Stimulated activated CD8-positive, alpha-beta memory T cell treated with anti-CD3 and anti-CD28 coated beads, Interleukin-4, amount 100 ng/mL, for 24 hours (primary cell): Measurements from ENCODE around the gene CLEC2D.
"Not testable (repeated sequence)": the region's sequence is repeated elsewhere in the genome, so short reads cannot be mapped to it uniquely, and the experiment has no call there.

ENCODE experiments used
- DNase-seq: peaks from one replicate; pipeline ENCODE4 v3.0.0-alpha.2; 2020; ENCODE audit warnings: low read depth

CLEC2D gene

GRCh38 chr12:9669534-9669933 is at the start of gene CLEC2D:
Gene CLEC2D (plus strand): TSS chr12:9669713. CDS start chr12:9669735, 22 bp downstream.
- DNase-seq, result no peak

GRCh38 chr12:9625019-9625418 is 44.5 kb upstream of the CLEC2D start:
- DNase-seq, result no peak

GRCh38 chr12:9626291-9626690 is 43.2 kb upstream of the CLEC2D start:
- no peak for DNase-seq

GRCh38 chr12:9626821-9627220 is 42.7 kb upstream of the CLEC2D start:
- no peak for DNase-seq

- no peak for DNase-seq
These were observed 36.7 kb upstream of the CLEC2D start for GRCh38 chr12:9632766-9633165.

- DNase-seq, result peak; percentile 60
These were observed 35.2 kb upstream of the CLEC2D start for GRCh38 chr12:9634177-9634803.

GRCh38 chr12:9634969-9635754 is 34.4 kb upstream of the CLEC2D start:
- no peak for DNase-seq

GRCh38 chr12:9636150-9636850 is 33.2 kb upstream of the CLEC2D start:
- no peak for DNase-seq

DNA sequence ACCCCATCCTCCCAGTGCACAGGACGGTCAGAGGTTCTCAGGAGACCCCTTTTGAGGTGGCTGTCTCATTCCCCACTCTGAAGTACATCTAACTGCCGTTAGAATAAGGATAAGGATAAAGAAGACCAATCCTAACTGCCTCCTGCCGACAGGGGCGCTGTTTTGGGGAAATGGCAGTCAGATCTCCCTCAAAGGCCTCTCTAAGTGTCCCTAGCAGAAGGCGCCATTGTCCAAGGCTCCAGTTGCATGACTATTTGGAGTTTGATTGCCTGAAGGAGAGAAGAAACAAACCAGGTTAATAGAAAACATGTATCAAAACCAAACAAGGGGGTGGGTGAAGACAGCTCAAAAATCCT is 32.7 kb upstream of the CLEC2D start:
- DNase-seq, result no peak

- DNase-seq, result no peak
These were observed 29.5 kb upstream of the CLEC2D start for GRCh38 chr12:9640024-9640423.

- DNase-seq, result no peak
These were observed 26.8 kb upstream of the CLEC2D start for GRCh38 chr12:9642606-9643265.

DNA sequence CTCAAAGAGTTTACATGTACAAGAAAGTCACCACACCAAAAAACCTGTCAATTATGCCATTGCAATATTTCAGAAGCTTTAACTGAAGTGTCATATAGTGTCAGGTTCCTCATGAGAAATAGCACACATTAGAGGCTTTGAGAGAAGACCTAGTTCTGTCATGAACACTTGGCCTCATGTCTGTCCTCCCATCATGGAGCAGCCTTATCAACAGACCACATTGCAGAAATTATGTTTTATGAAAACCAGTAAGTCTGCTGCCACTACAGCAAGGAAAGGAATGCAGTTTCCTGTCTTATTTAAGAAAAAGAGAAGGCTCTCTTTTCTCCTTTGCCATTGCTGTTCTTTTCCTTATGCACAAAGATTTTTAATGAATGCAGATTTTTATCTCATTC is 26.2 kb upstream of the CLEC2D start:
- no peak for DNase-seq

DNA sequence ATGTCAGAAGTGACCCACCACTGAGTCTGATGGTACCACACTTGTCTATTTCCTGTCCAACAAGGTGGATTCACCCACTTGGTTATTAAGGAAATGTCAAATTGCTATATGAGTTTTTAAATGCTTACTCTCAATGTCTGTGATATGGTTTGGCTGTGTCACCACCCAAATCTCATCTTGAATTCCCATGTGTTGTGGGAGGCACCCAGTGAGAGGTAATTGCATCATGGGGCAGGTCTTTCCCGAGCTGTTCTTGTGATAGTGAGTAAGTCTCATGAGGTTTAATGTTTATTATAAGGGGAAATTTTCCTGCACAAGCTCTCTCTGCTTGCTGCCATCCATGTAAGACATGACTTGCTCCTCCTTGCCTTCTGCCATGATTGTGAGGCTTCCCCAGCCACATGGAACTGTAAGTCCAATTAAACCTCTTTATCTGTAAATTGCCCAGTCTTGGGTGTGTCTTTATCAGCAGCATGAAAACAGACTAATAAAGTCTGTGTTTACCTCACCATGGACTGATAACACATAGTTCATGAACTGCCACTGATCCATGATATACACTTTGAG is 24.4 kb upstream of the CLEC2D start:
- not testable (repeated sequence) for DNase-seq

DNA sequence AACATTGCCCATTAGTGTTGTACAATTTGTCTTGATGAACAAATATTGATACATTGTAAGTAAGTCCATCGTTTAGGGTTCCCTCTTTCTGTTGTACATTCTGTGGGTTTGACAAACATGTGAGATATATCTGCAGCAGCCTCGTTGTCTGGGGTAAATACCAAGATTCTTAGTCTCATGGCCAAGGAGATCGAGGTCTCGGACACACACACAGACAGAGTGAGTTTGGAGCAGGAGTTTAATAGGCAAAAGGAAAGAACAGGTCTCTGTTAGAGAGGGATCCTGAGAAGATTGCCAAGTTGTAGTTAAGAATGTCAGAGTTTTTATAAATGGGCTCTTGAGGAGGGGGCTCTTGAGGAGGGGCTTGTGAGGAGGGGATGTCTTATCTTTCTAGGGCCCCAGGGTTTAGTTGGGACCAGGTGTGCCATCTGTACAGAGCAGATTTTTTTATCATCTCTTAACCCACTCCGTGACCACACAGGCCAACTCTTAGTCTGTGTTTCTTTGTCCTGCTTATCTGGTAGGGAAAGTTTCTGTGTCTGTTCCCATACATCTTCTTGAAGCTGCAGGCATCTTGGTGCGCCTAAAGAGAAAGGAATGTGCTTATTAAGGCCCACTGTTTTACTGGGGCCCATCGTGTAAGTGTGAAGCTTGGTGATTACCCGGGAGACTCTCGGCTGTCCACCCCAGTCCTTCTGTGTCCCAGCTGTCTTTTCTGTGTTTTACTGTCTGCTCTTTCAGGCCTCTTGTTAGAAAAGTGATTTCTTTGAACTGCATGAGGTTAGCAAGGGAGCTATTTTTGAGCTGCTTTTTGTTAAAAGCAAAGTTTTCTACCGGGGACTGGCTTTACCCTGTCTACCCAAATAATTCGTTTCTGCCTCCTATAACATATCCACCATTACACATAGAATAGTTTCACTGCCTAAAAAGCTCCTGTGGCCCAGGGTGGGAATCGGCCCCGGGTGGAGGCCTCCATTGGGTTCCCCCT is 22.4 kb upstream of the CLEC2D start:
- DNase-seq, result no peak

- DNase-seq, result peak; percentile 95
These were observed 21.4 kb upstream of the CLEC2D start for GRCh38 chr12:9647825-9648700.

DNA sequence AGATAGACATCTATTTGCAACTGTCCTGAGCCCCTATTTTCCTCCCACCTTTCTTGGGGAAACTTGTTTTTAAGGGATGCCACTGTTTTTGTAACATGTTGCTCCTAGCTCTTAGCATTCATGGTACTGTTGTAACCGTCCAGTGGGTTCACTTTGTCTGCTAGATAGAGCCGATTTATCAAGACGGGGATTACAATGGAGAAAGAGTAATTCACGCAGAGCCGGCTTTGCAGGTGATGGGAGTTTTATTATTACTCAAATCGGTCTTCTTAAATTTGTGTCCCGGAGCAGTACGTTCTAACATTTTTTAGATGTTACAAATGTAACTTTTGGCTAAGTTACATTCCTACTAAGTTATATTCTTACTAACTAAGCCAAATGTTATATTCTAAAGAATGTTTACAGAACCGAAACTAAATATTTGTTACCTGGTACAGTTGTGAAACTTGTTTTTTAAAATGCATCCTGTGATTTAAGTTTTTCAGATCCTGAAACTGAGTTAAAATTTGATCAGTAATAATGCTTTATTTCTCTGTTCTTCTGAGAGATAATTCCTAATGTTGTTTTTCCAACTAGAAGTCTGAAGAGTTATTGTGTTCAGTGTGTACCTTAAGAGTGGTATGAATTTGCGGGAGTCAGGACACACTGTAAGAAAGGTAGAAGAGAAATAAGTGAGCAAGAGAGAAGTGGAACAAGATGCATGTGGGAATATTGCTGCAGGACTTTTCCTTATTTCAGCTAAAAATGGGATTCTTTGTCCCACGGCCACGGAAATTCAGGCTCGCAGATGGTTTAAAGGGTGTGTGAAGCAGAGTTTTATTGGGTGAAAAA is 20.6 kb upstream of the CLEC2D start:
- no peak for DNase-seq

GRCh38 chr12:9649532-9649940 is 20.0 kb upstream of the CLEC2D start:
- no peak for DNase-seq

DNA sequence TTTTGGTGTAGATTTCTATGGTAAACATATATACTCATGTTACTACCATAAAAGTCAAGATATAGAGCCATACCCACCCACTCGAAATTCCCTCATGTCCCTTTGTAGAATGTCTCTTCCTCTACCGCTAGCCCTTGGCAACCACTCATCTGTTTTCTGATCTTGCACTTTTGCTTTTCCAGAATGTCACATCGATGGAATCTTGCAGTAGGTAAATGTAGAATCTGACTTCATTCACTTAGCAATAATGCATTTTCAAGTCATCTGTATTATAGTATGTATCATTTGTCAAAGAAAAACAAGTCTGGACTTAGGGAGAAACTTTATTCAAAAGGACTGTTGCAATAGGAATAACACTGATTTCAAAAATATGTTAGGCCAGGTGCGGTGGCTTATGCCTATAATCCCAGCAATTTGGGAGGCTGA is 19.3 kb upstream of the CLEC2D start:
- no peak for DNase-seq

DNA sequence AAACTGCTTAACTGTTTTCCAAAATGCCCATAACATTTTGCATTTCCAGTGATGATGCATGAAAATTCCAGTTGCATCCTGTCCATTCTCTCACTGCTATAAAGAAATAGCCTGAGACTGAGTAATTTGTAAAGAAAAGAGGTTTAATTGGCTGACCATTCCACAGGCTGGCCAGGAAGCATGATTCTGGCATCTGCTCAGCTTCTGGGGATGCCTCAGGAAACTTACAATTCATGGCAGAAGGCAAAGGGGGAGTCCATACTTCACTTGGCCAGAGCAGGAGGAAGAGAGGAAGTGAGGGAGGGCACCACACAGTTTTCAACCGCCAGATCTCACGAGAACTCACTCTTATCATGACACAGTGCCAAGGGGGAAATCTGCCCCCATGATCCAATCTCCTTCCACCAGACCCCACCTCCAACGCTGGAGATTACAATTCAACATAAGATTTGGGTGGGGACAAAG is 18.2 kb upstream of the CLEC2D start:
- DNase-seq, result no peak
